Upper lobe of left lung (tissue), 6 donors: ENCODE data around the gene SBF1. TPM values are rescaled to one million over a fixed set of nuclear protein-coding genes. Genes with fewer than 3 reads are reported as not detected.

Experiments used
- ATAC-seq, 2 donors: fragments of 200-7000 bp; cut with Tn5 transposase; one replicate each; pipeline ENCODE4 v1.9.1; 2022; ENCODE audit warnings: mild to moderate bottlenecking in 2 of 2, moderate library complexity in 2 of 2; ENCODE audit not compliant: low FRiP score in 2 of 2
- DNase-seq, 2 donors: peaks; one replicate each; pipeline ENCODE4 v3.0.0-alpha.2; 2019 to 2020
- H3K27ac ChIP-seq, 4 donors: fragments of 200-600 bp; sonication (generic); one replicate each; pipeline ENCODE4 v1.5.1; 2016 to 2019
- H3K27me3 ChIP-seq, 4 donors: fragments of 200-600 bp; sonication (generic); one replicate each; pipeline ENCODE4 v1.5.1; 2017 to 2019
- H3K36me3 ChIP-seq, 4 donors: fragments of 200-600 bp; sonication (generic); one replicate each; pipeline ENCODE4 v1.5.1; 2016 to 2019
- H3K4me1 ChIP-seq, 4 donors: fragments of 200-600 bp; sonication (generic); one replicate each; pipeline ENCODE4 v1.5.1; 2018 to 2019
- H3K4me3 ChIP-seq, 4 donors: fragments of 200-600 bp; sonication (generic); one replicate each; pipeline ENCODE4 v1.5.1; 2017 to 2019; ENCODE audit warnings: mild to moderate bottlenecking in 2 of 4, moderate library complexity in 1 of 4
- H3K9me3 ChIP-seq, 4 donors: fragments of 200-600 bp; sonication (generic); one replicate each; pipeline ENCODE4 v1.5.1; 2018 to 2019
- CTCF ChIP-seq, 6 experiments: fragments of 450-650 bp in 4 of 6; fragments of 200-600 bp in 2 of 6; sonication (generic) in 2 of 6; IDR thresholded peaks; one replicate each; pipeline ENCODE4 v1.5.1; 2016 to 2019; ENCODE audit warnings: antibody characterized with exemption in 6 of 6
- EP300 ChIP-seq, 4 donors: sonication (generic); formaldehyde crosslinking; IDR thresholded peaks; one replicate each; pipeline ENCODE4 v1.5.1; 2017; ENCODE audit warnings: antibody characterized with exemption in 4 of 4, control low read depth in 2 of 4
- POLR2A ChIP-seq, 4 donors: fragments of 450-650 bp; IDR thresholded peaks; one replicate each; pipeline ENCODE4 v1.5.1; 2016 to 2017; ENCODE audit warnings: antibody characterized with exemption in 4 of 4, mild to moderate bottlenecking in 2 of 4
- POLR2AphosphoS5 ChIP-seq, 2 donors: sonication (generic); formaldehyde crosslinking; IDR thresholded peaks; one replicate each; pipeline ENCODE4 v1.5.1; 2017; ENCODE audit warnings: antibody characterized with exemption in 2 of 2
- WGBS, 2 donors: methylation state at CpG; one replicate each; pipeline ENCODE4 v1.1.5; 2017 to 2018; 5-methylcytosine and 5-hydroxymethylcytosine counted together
- total RNA-seq, 6 donors: library from RNA; depleted of rRNA in 4 of 6; stranded (reverse); fragments of >200 nt in 4 of 6; gene quantifications; one replicate each; pipeline versions ENCODE4 v1.1.0 to v1.2.1, GENCODE V29; 2016 to 2021
- donor health status: DM: no; HTN: no; CAD: no; lungs with moderate emphysema.
- donor health status: DM: no; HTN: yes; CAD: no; lungs with severe emphysema.

Gene SBF1
- total RNA-seq, 6 donors from 2014 or later: 44.6 to 117 (median 75.7) TPM

GRCh38 chr22:50464451-50464850 lies 10.4 kb downstream of the SBF1 start:
- H3K9me3 ChIP-seq: no peaks in the 10 kb centered on the region
- TF ChIP-seq POLR2A (IDR thresholded peaks at IDR 0.05): no peak
- no peak for TF ChIP-seq POLR2AphosphoS5 (IDR thresholded peaks at IDR 0.05)
- TF ChIP-seq EP300 (IDR thresholded peaks at IDR 0.05): no peak
- no peak for TF ChIP-seq CTCF (IDR thresholded peaks at IDR 0.05)
- peaks cover under 1 to 10% (median 5%) of the 10 kb centered on the region in 4 donors for H3K4me1 ChIP-seq
- ATAC-seq (no peak), DNase-seq (peak in 1 of 2 donors; percentile 83)
- no peak overlapping the region for H3K27ac ChIP-seq
- no peak overlapping the region for H3K4me3 ChIP-seq
- peaks cover 64 to 88% (median 88%) of the 10 kb centered on the region in 4 donors for H3K36me3 ChIP-seq
- no peaks in the 10 kb centered on the region for H3K27me3 ChIP-seq
- 91 to 95% methylated on average over 23 to 24 of the region's 24 CpGs for WGBS, 2 donors

- no peak for TF ChIP-seq CTCF (IDR thresholded peaks at IDR 0.05)
- no peak for TF ChIP-seq POLR2AphosphoS5 (IDR thresholded peaks at IDR 0.05)
- TF ChIP-seq EP300 (IDR thresholded peaks at IDR 0.05): no peak
- no peak for TF ChIP-seq POLR2A (IDR thresholded peaks at IDR 0.05)
- Histone ChIP-seq H3K4me3 (no peak overlapping the region), H3K36me3 (peaks cover 65 to 99% (median 99%) of the 10 kb centered on the region in 4 donors), H3K4me1 (no peaks in the 10 kb centered on the region), H3K9me3 (no peaks in the 10 kb centered on the region), H3K27ac (no peak overlapping the region), H3K27me3 (no peaks in the 10 kb centered on the region)
- 95 to 96% methylated on average over 19 to 28 of the region's 28 CpGs for WGBS, 2 donors
- peak in 1 of 2 donors; percentile 73 for DNase-seq
- ATAC-seq: no peak
Observed at GRCh38 chr22:50463188-50463900, 11.5 kb downstream of the SBF1 start.

GRCh38 chr22:50461979-50462540 lies 12.8 kb downstream of the SBF1 start:
- H3K4me3 ChIP-seq: no peak overlapping the region
- ATAC-seq (no peak), DNase-seq (peak in 1 of 2 donors; percentile 77)
- peaks cover 62 to 100% (median 99%) of the 10 kb centered on the region in 4 donors for H3K36me3 ChIP-seq
- no peaks in the 10 kb centered on the region for H3K9me3 ChIP-seq
- no peak for TF ChIP-seq POLR2AphosphoS5 (IDR thresholded peaks at IDR 0.05)
- TF ChIP-seq CTCF (IDR thresholded peaks at IDR 0.05): no peak
- no peak for TF ChIP-seq POLR2A (IDR thresholded peaks at IDR 0.05)
- TF ChIP-seq EP300 (IDR thresholded peaks at IDR 0.05): no peak
- WGBS, 2 donors: 94 to 97% methylated on average over 22 to 23 of the region's 30 CpGs
- H3K27ac ChIP-seq: no peak overlapping the region
- no peaks in the 10 kb centered on the region for H3K27me3 ChIP-seq
- H3K4me1 ChIP-seq: no peaks in the 10 kb centered on the region

- Histone ChIP-seq H3K27me3 (no peaks in the 10 kb centered on the region), H3K4me1 (no peaks in the 10 kb centered on the region), H3K4me3 (no peak overlapping the region), H3K36me3 (peaks cover 57 to 100% (median 99%) of the 10 kb centered on the region in 4 donors), H3K9me3 (no peaks in the 10 kb centered on the region), H3K27ac (peak overlapping the region in 1 of 4 donors; percentile 10)
- no peak for TF ChIP-seq EP300 (IDR thresholded peaks at IDR 0.05)
- no peak for TF ChIP-seq POLR2AphosphoS5 (IDR thresholded peaks at IDR 0.05)
- no peak for TF ChIP-seq POLR2A (IDR thresholded peaks at IDR 0.05)
- no peak for TF ChIP-seq CTCF (IDR thresholded peaks at IDR 0.05)
- DNase-seq (peak in 1 of 2 donors; percentile 83), ATAC-seq (no peak)
- 95% methylated on average over 22 of the region's 26 CpGs; no CpG with 5 or more reads in 1 of the 2 donors for WGBS, 2 donors
Observed at GRCh38 chr22:50461536-50461935, 13.3 kb downstream of the SBF1 start.
